Putamen (tissue), 1 donor: ENCODE measurements around the gene SLC35D1.
A peak's percentile ranks its signal among the peaks of the same experiment; 100 is the strongest.

Experiments used
- DNase-seq: peaks from one replicate; pipeline ENCODE4 v3.0.0-alpha.2; 2016; ENCODE audit warnings: low spot score

Gene SLC35D1

GRCh38 chr1:67044631-67045270 is 9.2 kb downstream of the SLC35D1 start:
- DNase-seq, result no peak

DNA sequence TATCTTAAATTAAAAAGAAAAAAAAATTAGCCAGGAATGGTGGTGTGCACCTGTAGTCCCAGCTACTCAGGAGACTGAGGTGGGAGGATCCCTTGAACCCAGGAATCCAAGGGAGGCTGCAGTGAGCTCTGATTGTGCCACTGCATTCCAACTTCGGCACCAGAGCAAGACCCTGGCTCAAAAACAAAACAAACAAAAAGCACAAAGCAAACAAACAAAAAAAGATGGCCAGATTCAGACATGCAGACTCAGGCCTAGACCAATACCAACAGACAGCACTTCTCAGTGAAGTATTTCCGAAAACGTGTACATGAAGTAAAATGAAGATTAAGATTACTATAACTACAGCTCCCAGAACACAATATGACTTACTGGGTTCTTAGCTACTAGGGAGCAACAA is 10.6 kb downstream of the SLC35D1 start:
- DNase-seq, result no peak

- no peak for DNase-seq
Measured at GRCh38 chr1:67041841-67042503, 12.0 kb downstream of the SLC35D1 start.

- no peak for DNase-seq
Measured at GRCh38 chr1:67040405-67040804, 13.5 kb downstream of the SLC35D1 start.

- DNase-seq, result no peak
Measured at GRCh38 chr1:67031859-67032247, 22.1 kb downstream of the SLC35D1 start.

- no peak for DNase-seq
Measured at GRCh38 chr1:67031121-67031858, 22.7 kb downstream of the SLC35D1 start.

- DNase-seq, result no peak
Measured at GRCh38 chr1:67029472-67029871, 24.5 kb downstream of the SLC35D1 start.

GRCh38 chr1:67020765-67021164 is 33.2 kb downstream of the SLC35D1 start:
- no peak for DNase-seq

GRCh38 chr1:67020304-67020703 is 33.6 kb downstream of the SLC35D1 start:
- no peak for DNase-seq

GRCh38 chr1:67019600-67020136 is 34.3 kb downstream of the SLC35D1 start:
- DNase-seq, result peak; percentile 39

DNA sequence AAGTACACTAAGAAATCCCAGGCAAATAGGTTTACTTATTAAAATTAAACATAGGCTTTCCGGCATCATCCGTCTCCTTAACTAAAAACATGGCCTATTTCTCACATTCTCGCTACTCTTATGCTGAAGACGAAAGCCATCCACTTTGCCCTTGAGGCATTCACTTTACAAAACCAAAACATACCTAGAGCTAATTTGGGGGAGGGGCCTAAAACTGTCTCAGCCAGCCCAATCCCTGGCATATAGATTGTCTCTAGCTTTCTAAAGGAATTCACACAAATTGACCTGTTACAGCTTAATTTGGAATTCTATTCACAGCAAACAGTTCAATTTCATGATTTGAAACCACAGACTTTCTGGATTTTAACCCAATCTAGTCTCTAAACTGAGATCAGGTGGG is 34.8 kb downstream of the SLC35D1 start:
- DNase-seq, result no peak

GRCh38 chr1:67018574-67018973 is 35.4 kb downstream of the SLC35D1 start:
- DNase-seq, result no peak

DNA sequence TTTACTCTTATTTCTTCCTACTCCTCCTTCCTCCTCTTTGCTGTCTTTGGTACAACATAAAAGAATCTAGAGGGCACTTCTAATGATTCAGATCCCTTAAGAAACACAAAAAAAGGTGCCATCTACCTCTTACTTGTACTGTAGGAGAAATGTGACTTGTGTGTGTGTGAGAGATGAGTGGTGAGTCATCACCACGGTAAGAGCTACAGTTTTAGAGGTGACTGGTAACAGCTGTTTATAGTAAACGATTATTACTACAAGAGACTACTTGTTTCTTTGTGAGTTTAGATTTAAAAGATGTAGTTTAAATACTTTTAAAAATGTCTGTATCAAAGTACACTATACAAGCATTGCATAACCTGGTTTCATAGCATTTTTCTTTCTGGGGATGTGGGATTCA is 40.4 kb downstream of the SLC35D1 start:
- peak; percentile 14 for DNase-seq

- no peak for DNase-seq
Measured at GRCh38 chr1:67009792-67010191, 44.2 kb downstream of the SLC35D1 start.

DNA sequence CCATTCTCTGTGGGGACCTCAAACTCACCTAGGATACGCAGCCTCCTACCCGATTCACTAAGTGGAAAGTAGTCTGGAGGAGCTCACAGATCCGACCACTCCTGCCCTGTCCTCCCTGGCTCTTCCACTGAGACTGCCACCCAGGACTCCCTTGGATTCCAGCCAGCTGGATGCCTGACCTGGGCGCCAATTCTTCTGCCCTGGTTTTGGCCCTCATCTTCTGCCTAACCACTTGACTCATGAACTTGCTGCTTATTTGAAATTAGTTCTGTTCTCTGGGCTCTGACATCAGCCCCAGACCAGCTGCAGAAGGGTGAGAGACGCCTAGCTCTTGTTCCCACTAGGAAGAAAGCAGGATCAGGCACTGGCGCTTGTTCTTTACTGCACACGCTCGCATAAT is 48.9 kb downstream of the SLC35D1 start:
- DNase-seq, result no peak

DNA sequence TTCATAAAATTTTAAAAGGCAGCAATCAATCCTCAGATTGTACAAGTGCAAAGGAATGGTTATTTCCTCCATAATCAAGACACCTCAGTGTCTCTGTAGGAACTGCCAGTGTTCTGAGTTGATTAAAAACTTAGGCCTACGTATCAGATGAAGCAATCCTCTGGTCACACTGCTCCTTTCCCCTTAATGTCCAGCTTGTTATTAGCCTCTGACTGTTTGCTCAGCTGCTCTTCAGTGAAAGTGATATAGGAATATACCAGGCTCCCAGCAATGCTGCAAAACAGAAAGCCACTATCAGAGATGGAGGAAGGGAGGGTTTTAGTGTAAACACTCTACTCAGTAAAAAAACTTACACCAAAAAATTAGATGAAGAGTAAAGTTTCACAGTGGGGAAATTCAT is 49.8 kb downstream of the SLC35D1 start:
- DNase-seq, result no peak

GRCh38 chr1:67001682-67002425 is 52.1 kb downstream of the SLC35D1 start:
- DNase-seq, result no peak

- no peak for DNase-seq
Measured at GRCh38 chr1:66999640-67000400, 54.1 kb downstream of the SLC35D1 start.

DNA sequence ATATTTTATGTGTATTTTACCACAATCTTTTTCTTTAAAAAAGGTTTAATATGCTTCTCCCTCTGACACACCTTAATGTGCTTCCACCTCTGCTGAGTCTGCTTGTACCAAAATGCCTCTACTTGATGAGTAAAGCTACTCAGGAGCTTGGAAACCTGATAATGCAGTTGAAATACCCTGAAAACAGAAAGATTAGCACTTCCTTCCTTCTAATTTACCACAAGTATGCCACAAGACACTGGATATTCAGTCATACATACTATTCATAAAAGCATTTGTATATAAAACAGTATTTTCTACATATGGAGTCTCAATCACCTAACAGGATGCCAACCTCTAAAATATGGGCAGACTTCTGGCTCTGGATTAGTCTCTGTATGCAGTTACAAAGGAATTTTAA is 55.0 kb downstream of the SLC35D1 start:
- no peak for DNase-seq

GRCh38 chr1:66996018-66996682 is 57.8 kb downstream of the SLC35D1 start:
- peak; percentile 53 for DNase-seq

GRCh38 chr1:66993076-66993475 is 60.9 kb downstream of the SLC35D1 start:
- no peak for DNase-seq
